OCI-LY3 (cell line): ENCODE measurements around the gene NFATC3.

Experiments
- EZH2phosphoT487 ChIP-seq: fragments of 200-600 bp; shearing (Covaris generic); IDR thresholded peaks from 2 replicates; pipeline ENCODE4 v1.6.1; 2018; ENCODE audit warnings: antibody characterized with exemption, mixed run types, low read depth
- TF ChIP-seq, protein P1 (sequence below): fragments of 200-600, 300-600 bp; sonication (generic); IDR thresholded peaks from 2 replicates; pipeline ENCODE4 v1.5.1; 2014; ENCODE audit warnings: antibody characterized with exemption, low read length, low read depth

DNA sequence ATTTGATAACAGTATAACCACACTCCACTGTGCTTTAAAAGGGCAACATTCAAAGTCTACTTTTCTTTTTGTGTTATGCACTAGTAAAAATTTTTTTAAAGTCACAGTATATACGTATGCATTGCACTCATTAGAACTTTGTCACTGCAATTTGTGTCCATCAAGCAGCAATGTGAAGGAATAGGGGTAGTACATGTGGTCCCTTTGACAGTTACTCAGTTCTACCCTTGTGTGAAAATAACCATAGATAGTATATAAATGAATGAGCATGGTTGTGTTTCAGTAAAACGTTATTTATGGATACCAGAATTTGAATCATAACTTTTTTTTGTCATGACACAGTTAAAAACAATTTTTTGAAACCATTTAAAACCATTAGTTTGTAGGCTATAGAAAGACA lies 30.7 kb downstream of the NFATC3 start:
- TF ChIP-seq, protein P1, sequence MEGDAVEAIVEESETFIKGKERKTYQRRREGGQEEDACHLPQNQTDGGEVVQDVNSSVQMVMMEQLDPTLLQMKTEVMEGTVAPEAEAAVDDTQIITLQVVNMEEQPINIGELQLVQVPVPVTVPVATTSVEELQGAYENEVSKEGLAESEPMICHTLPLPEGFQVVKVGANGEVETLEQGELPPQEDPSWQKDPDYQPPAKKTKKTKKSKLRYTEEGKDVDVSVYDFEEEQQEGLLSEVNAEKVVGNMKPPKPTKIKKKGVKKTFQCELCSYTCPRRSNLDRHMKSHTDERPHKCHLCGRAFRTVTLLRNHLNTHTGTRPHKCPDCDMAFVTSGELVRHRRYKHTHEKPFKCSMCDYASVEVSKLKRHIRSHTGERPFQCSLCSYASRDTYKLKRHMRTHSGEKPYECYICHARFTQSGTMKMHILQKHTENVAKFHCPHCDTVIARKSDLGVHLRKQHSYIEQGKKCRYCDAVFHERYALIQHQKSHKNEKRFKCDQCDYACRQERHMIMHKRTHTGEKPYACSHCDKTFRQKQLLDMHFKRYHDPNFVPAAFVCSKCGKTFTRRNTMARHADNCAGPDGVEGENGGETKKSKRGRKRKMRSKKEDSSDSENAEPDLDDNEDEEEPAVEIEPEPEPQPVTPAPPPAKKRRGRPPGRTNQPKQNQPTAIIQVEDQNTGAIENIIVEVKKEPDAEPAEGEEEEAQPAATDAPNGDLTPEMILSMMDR = no peak
- TF ChIP-seq EZH2phosphoT487 = no peak
